Neural cell (in vitro differentiated cells): ENCODE measurements around the gene PPP1R3G. TPM values are rescaled to one million over a fixed set of nuclear protein-coding genes. Genes with fewer than 3 reads are reported as not detected.
"Not testable (repeated sequence)": the region's sequence is repeated elsewhere in the genome, so short reads cannot be mapped to it uniquely, and the experiment has no call there.

ENCODE experiments used
- H2AFZ ChIP-seq: fragments of 200-600, 300-800 bp; sonication (generic), shearing (Covaris generic); 2 replicates; pipeline ENCODE4 v1.6.0; 2014; ENCODE audit warnings: low read depth, mild to moderate bottlenecking, antibody characterized with exemption, low read length, moderate library complexity
- H3F3A ChIP-seq: fragments of 200-600 bp; shearing (Covaris generic); 2 replicates; pipeline ENCODE4 v1.6.1; 2016; ENCODE audit warnings: mild to moderate bottlenecking, moderate library complexity, mixed read lengths, antibody characterized with exemption, low read length; ENCODE audit not compliant: insufficient read depth, poor library complexity, severe bottlenecking
- H3K27ac ChIP-seq: fragments of 200-600, 300-800 bp; sonication (generic), shearing (Covaris generic); 2 replicates; pipeline ENCODE4 v1.5.1; 2014; ENCODE audit warnings: mild to moderate bottlenecking, low read length, moderate library complexity
- H3K27me3 ChIP-seq: fragments of 300-800, 200-600 bp; sonication (generic), shearing (Covaris generic); 2 replicates; pipeline ENCODE4 v1.6.0; 2014; ENCODE audit warnings: mild to moderate bottlenecking, low read depth, low read length, moderate library complexity; ENCODE audit not compliant: insufficient read depth
- H3K36me3 ChIP-seq: fragments of 300-800, 200-600 bp; sonication (generic), shearing (Covaris generic); 2 replicates; pipeline ENCODE4 v1.5.1; 2014; ENCODE audit warnings: mild to moderate bottlenecking, antibody characterized with exemption, low read length, moderate library complexity; ENCODE audit not compliant: insufficient read depth
- H3K4me2 ChIP-seq: fragments of 300-800, 200-600 bp; sonication (generic), shearing (Covaris generic); 2 replicates; pipeline ENCODE4 v1.6.0; 2014; ENCODE audit warnings: mild to moderate bottlenecking, low read length
- H3K4me3 ChIP-seq: fragments of 300-800, 200-600 bp; sonication (generic), shearing (Covaris generic); 2 replicates; pipeline ENCODE4 v1.5.1; 2014; ENCODE audit warnings: mild to moderate bottlenecking, low read length, moderate library complexity
- H3K79me2 ChIP-seq: fragments of 200-600 bp; shearing (Covaris generic); replicated peaks from 2 replicates; pipeline ENCODE4 v1.6.0; 2014; ENCODE audit warnings: mild to moderate bottlenecking, low read length, moderate library complexity; ENCODE audit not compliant: insufficient read depth
- H3K9ac ChIP-seq: fragments of 300-800, 200-600 bp; sonication (generic), shearing (Covaris generic); 2 replicates; pipeline ENCODE4 v1.6.1; 2016; ENCODE audit warnings: mild to moderate bottlenecking, low read length, mixed read lengths
- H3K9me2 ChIP-seq: fragments of 200-600 bp; shearing (Covaris generic); 2 replicates; pipeline ENCODE4 v1.6.1; 2016; ENCODE audit warnings: mild to moderate bottlenecking, low read length, mixed read lengths; ENCODE audit not compliant: insufficient read depth
- H3K9me3 ChIP-seq: fragments of 200-600, 300-800 bp; sonication (generic), shearing (Covaris generic); 2 replicates; pipeline ENCODE4 v1.6.1; 2016; ENCODE audit warnings: mild to moderate bottlenecking, mixed run types, low read length, moderate library complexity, mixed read lengths
- H4K20me1 ChIP-seq: fragments of 200-600 bp; shearing (Covaris generic); 2 replicates; pipeline ENCODE4 v1.6.1; 2016; ENCODE audit warnings: mild to moderate bottlenecking, mixed run types; ENCODE audit not compliant: insufficient read depth
- CTCF ChIP-seq: fragments of 450-650 bp; IDR thresholded peaks from 2 replicates; pipeline ENCODE4 v1.5.1; 2014; ENCODE audit warnings: antibody characterized with exemption, mild to moderate bottlenecking, moderate library complexity; ENCODE audit not compliant: poor library complexity, severe bottlenecking
- EP300 ChIP-seq: fragments of 450-650 bp; conservative IDR thresholded peaks from 2 replicates; pipeline ENCODE4 v1.6.1; 2014; ENCODE audit warnings: antibody characterized with exemption, mild to moderate bottlenecking, moderate library complexity; ENCODE audit not compliant: poor library complexity, severe bottlenecking
- EZH2 ChIP-seq: fragments of 200-600, 300-800 bp; shearing (Covaris generic), sonication (generic); IDR thresholded peaks from 2 replicates; pipeline ENCODE4 v1.6.1; 2014; ENCODE audit warnings: antibody characterized with exemption, low read length, borderline replicate concordance, mild to moderate bottlenecking; ENCODE audit not compliant: insufficient read depth, poor library complexity, severe bottlenecking
- MXI1 ChIP-seq: fragments of 450-650 bp; conservative IDR thresholded peaks from 2 replicates; pipeline ENCODE4 v1.6.1; 2014; ENCODE audit warnings: antibody characterized with exemption, mild to moderate bottlenecking; ENCODE audit not compliant: poor library complexity, severe bottlenecking
- POLR2AphosphoS5 ChIP-seq: IDR thresholded peaks from 2 replicates; pipeline ENCODE4 v1.6.1; 2012
- RAD21 ChIP-seq: fragments of 450-650 bp; conservative IDR thresholded peaks from 2 replicates; pipeline ENCODE4 v1.6.1; 2014; ENCODE audit warnings: antibody characterized with exemption, mild to moderate bottlenecking, moderate library complexity
- SMC3 ChIP-seq: fragments of 450-650 bp; conservative IDR thresholded peaks from 2 replicates; pipeline ENCODE4 v1.6.1; 2014; ENCODE audit warnings: antibody characterized with exemption, mild to moderate bottlenecking, moderate library complexity; ENCODE audit not compliant: poor library complexity
- TAF1 ChIP-seq: IDR thresholded peaks from 2 replicates; pipeline ENCODE4 v1.6.1; 2012; ENCODE audit warnings: low read depth
- polyA plus RNA-seq: library from polyadenylated mRNA; depleted of rRNA; stranded (reverse); fragments of >200 nt; gene quantifications from 2 replicates; pipeline ENCODE4 v1.2.3, GENCODE V29; 2014
- TF ChIP-seq, protein P1 (sequence below): IDR thresholded peaks from 2 replicates; pipeline ENCODE4 v1.6.1; 2012; ENCODE audit warnings: borderline replicate concordance

PPP1R3G gene
- polyA plus RNA-seq, 1 donor from 2014 or later, result not detected

- Histone ChIP-seq H3K9me2 (no peaks in the 10 kb centered on the region), H3K79me2 (no peaks in the 10 kb centered on the region), H4K20me1 (no peaks in the 10 kb centered on the region), H3K9ac (no peak overlapping the region), H3K27ac (no peak overlapping the region), H3K36me3 (no peaks in the 10 kb centered on the region), H3K4me3 (no peak overlapping the region), H3K27me3 (no peaks in the 10 kb centered on the region), H3K9me3 (no peaks in the 10 kb centered on the region), H3K4me2 (no peak overlapping the region), H2AFZ (no peak overlapping the region), H3F3A (no peaks in the 10 kb centered on the region)
- no peak for TF ChIP-seq CTCF
Measured at GRCh38 chr6:5119090-5119951, 34.2 kb downstream of the PPP1R3G start.

DNA sequence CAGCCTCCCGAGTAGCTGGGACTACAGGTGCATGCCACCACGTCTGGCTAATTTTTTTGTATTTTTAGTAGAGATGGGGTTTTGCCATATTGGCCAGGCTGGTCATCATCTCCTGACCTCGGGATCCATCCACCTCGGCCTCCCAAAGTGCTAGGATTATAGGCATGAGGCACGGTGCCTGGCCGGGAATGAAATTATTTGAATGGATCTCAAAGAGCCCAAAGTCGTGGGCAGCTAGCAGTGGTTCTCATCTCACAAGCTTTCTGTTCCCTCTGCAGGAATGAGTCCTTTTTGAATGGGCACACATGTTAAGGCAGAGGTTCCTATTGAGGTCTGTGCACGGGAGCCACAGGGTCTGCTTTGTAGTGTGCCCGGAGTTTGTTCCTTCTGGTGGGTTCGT lies 34.9 kb downstream of the PPP1R3G start:
- Histone ChIP-seq H3K4me3 (no peak overlapping the region), H3F3A (no peaks in the 10 kb centered on the region), H4K20me1 (no peaks in the 10 kb centered on the region), H3K9me2 (no peaks in the 10 kb centered on the region), H3K4me2 (no peak overlapping the region), H3K9me3 (no peaks in the 10 kb centered on the region), H3K36me3 (no peaks in the 10 kb centered on the region), H3K27me3 (no peaks in the 10 kb centered on the region), H3K27ac (no peak overlapping the region), H2AFZ (no peak overlapping the region), H3K79me2 (no peaks in the 10 kb centered on the region), H3K9ac (no peak overlapping the region)
- TF ChIP-seq TAF1 (no peak), RAD21 (no peak), EP300 (no peak), SMC3 (no peak), EZH2 (no peak), MXI1 (no peak), POLR2AphosphoS5 (no peak), CTCF (no peak)
- TF ChIP-seq, protein P1, sequence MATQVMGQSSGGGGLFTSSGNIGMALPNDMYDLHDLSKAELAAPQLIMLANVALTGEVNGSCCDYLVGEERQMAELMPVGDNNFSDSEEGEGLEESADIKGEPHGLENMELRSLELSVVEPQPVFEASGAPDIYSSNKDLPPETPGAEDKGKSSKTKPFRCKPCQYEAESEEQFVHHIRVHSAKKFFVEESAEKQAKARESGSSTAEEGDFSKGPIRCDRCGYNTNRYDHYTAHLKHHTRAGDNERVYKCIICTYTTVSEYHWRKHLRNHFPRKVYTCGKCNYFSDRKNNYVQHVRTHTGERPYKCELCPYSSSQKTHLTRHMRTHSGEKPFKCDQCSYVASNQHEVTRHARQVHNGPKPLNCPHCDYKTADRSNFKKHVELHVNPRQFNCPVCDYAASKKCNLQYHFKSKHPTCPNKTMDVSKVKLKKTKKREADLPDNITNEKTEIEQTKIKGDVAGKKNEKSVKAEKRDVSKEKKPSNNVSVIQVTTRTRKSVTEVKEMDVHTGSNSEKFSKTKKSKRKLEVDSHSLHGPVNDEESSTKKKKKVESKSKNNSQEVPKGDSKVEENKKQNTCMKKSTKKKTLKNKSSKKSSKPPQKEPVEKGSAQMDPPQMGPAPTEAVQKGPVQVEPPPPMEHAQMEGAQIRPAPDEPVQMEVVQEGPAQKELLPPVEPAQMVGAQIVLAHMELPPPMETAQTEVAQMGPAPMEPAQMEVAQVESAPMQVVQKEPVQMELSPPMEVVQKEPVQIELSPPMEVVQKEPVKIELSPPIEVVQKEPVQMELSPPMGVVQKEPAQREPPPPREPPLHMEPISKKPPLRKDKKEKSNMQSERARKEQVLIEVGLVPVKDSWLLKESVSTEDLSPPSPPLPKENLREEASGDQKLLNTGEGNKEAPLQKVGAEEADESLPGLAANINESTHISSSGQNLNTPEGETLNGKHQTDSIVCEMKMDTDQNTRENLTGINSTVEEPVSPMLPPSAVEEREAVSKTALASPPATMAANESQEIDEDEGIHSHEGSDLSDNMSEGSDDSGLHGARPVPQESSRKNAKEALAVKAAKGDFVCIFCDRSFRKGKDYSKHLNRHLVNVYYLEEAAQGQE, result no peak

DNA sequence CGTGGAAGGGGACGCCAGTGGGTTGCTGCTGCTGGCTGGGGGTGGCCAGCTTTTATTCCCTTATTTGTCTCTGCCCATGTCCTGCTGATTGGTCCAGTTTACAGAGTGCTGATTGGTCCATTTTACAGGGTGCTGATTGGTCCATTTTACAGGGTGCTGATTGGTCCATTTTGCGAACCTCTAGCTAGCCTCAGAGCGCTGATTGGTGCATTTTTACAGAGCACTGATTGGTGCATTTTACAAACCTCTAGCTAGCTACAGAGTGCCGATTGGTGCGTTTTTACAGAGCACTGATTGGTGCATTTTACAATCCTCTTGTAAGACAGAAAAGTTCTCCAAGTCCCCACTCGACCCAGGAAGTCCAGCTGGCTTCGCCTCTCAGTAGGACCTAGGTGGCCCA lies 35.4 kb downstream of the PPP1R3G start:
- H3K9me2 ChIP-seq, H2AFZ ChIP-seq, H3K9ac ChIP-seq, H3K27ac ChIP-seq, H3K36me3 ChIP-seq, H3K4me3 ChIP-seq, H3K4me2 ChIP-seq, H4K20me1 ChIP-seq, H3K27me3 ChIP-seq, H3K9me3 ChIP-seq, H3K79me2 ChIP-seq, H3F3A ChIP-seq: not testable (repeated sequence)
